ENCODE results near the gene C5orf24. TPM values are rescaled to one million over a fixed set of nuclear protein-coding genes. Genes with fewer than 3 reads are reported as not detected.
"Not testable (repeated sequence)": the region's sequence is repeated elsewhere in the genome, so short reads cannot be mapped to it uniquely, and the experiment has no call there.

Gene C5orf24
- total and polyA plus RNA-seq, 2 donors from 2014 or later = 18.2 to 46.1 TPM

- no peak for DNase-seq
- H3K9me3 ChIP-seq (ENCODE audit: control insufficient read depth in 2 of 3, insufficient read depth in 1 of 3, low read length in 3 of 3) = no peaks in the 10 kb centered on the region
- FAIRE-seq = no peak
- H3K4me3 ChIP-seq (ENCODE audit: low read length in 3 of 3) = no peak overlapping the region
- peaks cover 0 to 5% (median 5%) of the 10 kb centered on the region in 3 donors for H3K4me1 ChIP-seq (ENCODE audit: control insufficient read depth in 2 of 3, insufficient read depth in 2 of 3, low read depth in 1 of 3, low read length in 3 of 3)
- intact Hi-C loops (cut with DNase I) = no loop called here
- H3K27me3 ChIP-seq (ENCODE audit: control insufficient read depth, insufficient read depth, low read length) = no peaks in the 10 kb centered on the region
- peak overlapping the region; percentile 28 to 29 for H3K27ac ChIP-seq (ENCODE audit: low read depth in 2 of 2, low read length in 2 of 2)
- H3K36me3 ChIP-seq (ENCODE audit: control insufficient read depth in 2 of 3, insufficient read depth in 3 of 3, low read length in 3 of 3) = peaks cover 0 to 5% (median 0%) of the 10 kb centered on the region in 3 donors
- no peak overlapping the region for H3K9ac ChIP-seq (ENCODE audit: low read length in 3 of 3)
- no peak for TF ChIP-seq CTCF (IDR thresholded peaks at IDR 0.05; ENCODE audit: borderline replicate concordance, extremely low read depth, insufficient read depth)
These were observed 5.0 kb upstream of the C5orf24 start for GRCh38 chr5:134840811-134841210.

DNA sequence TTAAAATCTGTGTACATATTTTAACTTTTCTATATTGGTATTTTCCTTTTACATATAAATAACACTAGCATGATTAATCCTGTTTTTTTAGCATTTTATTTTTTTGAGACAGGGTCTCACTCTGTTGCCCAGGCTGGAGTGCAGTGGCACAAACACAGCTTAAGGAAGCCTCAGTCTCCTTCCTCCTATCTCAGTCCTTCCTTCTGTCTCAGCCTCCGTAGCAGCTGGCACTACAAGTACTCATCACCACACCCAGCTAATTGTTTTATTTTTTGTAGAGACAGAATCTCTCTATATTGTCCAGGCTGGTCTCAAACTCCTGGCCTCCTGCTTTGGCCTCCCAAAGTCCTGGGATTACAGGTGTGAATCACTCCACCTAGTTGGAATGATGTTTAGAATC, 1.5 kb upstream of the C5orf24 start:
- H3K9ac ChIP-seq (ENCODE audit: low read length in 3 of 3) = no peak overlapping the region
- no peak for TF ChIP-seq CTCF (IDR thresholded peaks at IDR 0.05; ENCODE audit: borderline replicate concordance, extremely low read depth, insufficient read depth)
- H3K9me3 ChIP-seq (ENCODE audit: control insufficient read depth in 2 of 3, insufficient read depth in 1 of 3, low read length in 3 of 3) = no peaks in the 10 kb centered on the region
- H3K27ac ChIP-seq (ENCODE audit: low read depth in 2 of 2, low read length in 2 of 2) = no peak overlapping the region
- no peak overlapping the region for H3K4me3 ChIP-seq (ENCODE audit: low read length in 3 of 3)
- intact Hi-C loops (cut with DNase I) = no loop called here
- no peaks in the 10 kb centered on the region for H3K27me3 ChIP-seq (ENCODE audit: control insufficient read depth, insufficient read depth, low read length)
- peaks cover 0 to 5% (median 5%) of the 10 kb centered on the region in 3 donors for H3K4me1 ChIP-seq (ENCODE audit: control insufficient read depth in 2 of 3, insufficient read depth in 2 of 3, low read depth in 1 of 3, low read length in 3 of 3)
- no peak for FAIRE-seq
- H3K36me3 ChIP-seq (ENCODE audit: control insufficient read depth in 2 of 3, insufficient read depth in 3 of 3, low read length in 3 of 3) = peaks cover 0 to 3% (median 0%) of the 10 kb centered on the region in 3 donors
- no peak for DNase-seq

DNA sequence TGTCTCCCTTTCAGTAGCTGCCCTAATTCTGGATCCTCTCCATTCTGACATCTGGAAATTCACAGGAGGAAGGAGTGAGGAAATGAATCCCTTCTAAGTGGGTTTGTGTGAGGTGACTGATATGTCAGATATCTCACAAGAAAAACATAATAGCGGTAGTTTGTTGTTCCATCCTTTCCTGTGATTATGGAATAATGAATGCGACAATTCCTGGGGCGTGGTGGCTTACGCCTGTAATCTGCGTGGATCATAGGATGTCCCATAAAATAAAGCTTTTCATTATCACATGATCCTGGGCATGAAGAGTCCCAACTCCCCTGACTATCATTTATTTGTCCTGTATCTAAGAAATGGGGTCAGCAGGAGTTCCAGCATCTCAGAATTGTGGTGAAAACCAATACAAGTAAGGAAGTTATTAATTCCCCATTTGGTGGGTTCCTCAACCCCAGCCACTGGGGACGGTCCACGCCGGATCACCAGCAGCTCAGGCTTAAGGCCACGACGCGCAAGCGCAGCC, 375 bp upstream of the C5orf24 start:
- Histone ChIP-seq H3K4me3 (ENCODE audit: low read length in 3 of 3) (peak overlapping the region; percentile 39 to 91 (median 87)), H3K9ac (ENCODE audit: low read length in 3 of 3) (peak overlapping the region; percentile 2 to 87 (median 83)), H3K36me3 (ENCODE audit: control insufficient read depth in 2 of 3, insufficient read depth in 3 of 3, low read length in 3 of 3) (peaks cover 0 to under 1% (median 0%) of the 10 kb centered on the region in 3 donors), H3K9me3 (ENCODE audit: control insufficient read depth in 2 of 3, insufficient read depth in 1 of 3, low read length in 3 of 3) (no peaks in the 10 kb centered on the region), H3K27ac (ENCODE audit: low read depth in 2 of 2, low read length in 2 of 2) (peak overlapping the region; percentile 91 to 94), H3K4me1 (ENCODE audit: control insufficient read depth in 2 of 3, insufficient read depth in 2 of 3, low read depth in 1 of 3, low read length in 3 of 3) (peaks cover 0 to 5% (median 5%) of the 10 kb centered on the region in 3 donors), H3K27me3 (ENCODE audit: control insufficient read depth, insufficient read depth, low read length) (no peaks in the 10 kb centered on the region)
- no peak for FAIRE-seq
- no peak for TF ChIP-seq CTCF (IDR thresholded peaks at IDR 0.05; ENCODE audit: borderline replicate concordance, extremely low read depth, insufficient read depth)
- intact Hi-C loops (cut with DNase I) = no loop called here
- DNase-seq = no peak

- FAIRE-seq (no peak), DNase-seq (peak in 1 of 5 donors; percentile 44)
- Histone ChIP-seq H3K9ac (ENCODE audit: low read length in 3 of 3) (peak overlapping the region; percentile 87 to 93 (median 87)), H3K27ac (ENCODE audit: low read depth in 2 of 2, low read length in 2 of 2) (peak overlapping the region; percentile 91 to 94), H3K4me3 (ENCODE audit: low read length in 3 of 3) (peak overlapping the region; percentile 87 to 91 (median 89)), H3K36me3 (ENCODE audit: control insufficient read depth in 2 of 3, insufficient read depth in 3 of 3, low read length in 3 of 3) (no peaks in the 10 kb centered on the region), H3K9me3 (ENCODE audit: control insufficient read depth in 2 of 3, insufficient read depth in 1 of 3, low read length in 3 of 3) (no peaks in the 10 kb centered on the region), H3K4me1 (ENCODE audit: control insufficient read depth in 2 of 3, insufficient read depth in 2 of 3, low read depth in 1 of 3, low read length in 3 of 3) (peaks cover 0 to 5% (median 5%) of the 10 kb centered on the region in 3 donors), H3K27me3 (ENCODE audit: control insufficient read depth, insufficient read depth, low read length) (no peaks in the 10 kb centered on the region)
- TF ChIP-seq CTCF (IDR thresholded peaks at IDR 0.05; ENCODE audit: borderline replicate concordance, extremely low read depth, insufficient read depth) = no peak
- intact Hi-C loops (cut with DNase I) = no loop called here
These were observed 833 bp downstream of the C5orf24 start for GRCh38 chr5:134846641-134846960.

DNA sequence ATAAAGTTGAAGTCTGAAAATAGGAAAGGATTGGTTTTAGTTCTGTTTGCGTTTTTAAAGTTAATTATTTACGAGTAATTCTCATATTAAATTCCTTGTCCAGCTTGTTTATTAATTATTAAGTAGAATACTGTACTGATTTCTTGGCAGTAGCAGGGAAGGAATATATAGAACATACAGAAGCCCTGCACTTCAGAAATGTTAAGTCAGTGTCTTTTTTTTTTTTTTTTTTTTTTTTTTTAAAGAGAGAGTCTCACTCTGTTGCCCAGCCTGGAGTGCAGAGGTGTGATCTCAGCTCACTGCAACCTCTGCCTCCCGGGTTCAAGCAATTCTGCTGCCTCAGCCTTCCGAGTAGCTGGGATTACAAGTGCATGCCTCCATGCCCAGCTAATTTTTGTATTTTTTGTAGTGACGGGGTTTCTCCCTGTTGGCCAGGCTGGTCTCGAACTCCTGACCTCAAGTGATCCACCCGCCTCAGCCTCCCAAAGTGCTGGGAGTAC, 3.7 kb downstream of the C5orf24 start:
- H3K4me3 ChIP-seq (ENCODE audit: low read length in 3 of 3); H3K9ac ChIP-seq (ENCODE audit: low read length in 3 of 3); H3K27ac ChIP-seq (ENCODE audit: low read depth in 2 of 2, low read length in 2 of 2); FAIRE-seq; H3K36me3 ChIP-seq (ENCODE audit: control insufficient read depth in 2 of 3, insufficient read depth in 3 of 3, low read length in 3 of 3); H3K9me3 ChIP-seq (ENCODE audit: control insufficient read depth in 2 of 3, insufficient read depth in 1 of 3, low read length in 3 of 3); H3K27me3 ChIP-seq (ENCODE audit: control insufficient read depth, insufficient read depth, low read length); intact Hi-C loops (cut with DNase I); H3K4me1 ChIP-seq (ENCODE audit: control insufficient read depth in 2 of 3, insufficient read depth in 2 of 3, low read depth in 1 of 3, low read length in 3 of 3): not testable (repeated sequence)
- DNase-seq = peak in 1 of 5 donors; percentile 33
